ENCODE results near the gene LYAR. TPM values are rescaled to one million over a fixed set of nuclear protein-coding genes. Genes with fewer than 3 reads are reported as not detected.

LYAR gene
- total and polyA plus RNA-seq, 2 of the 4 experiments (the other 2 are of a cell fraction) = 5.4 to 8.2 TPM

DNA sequence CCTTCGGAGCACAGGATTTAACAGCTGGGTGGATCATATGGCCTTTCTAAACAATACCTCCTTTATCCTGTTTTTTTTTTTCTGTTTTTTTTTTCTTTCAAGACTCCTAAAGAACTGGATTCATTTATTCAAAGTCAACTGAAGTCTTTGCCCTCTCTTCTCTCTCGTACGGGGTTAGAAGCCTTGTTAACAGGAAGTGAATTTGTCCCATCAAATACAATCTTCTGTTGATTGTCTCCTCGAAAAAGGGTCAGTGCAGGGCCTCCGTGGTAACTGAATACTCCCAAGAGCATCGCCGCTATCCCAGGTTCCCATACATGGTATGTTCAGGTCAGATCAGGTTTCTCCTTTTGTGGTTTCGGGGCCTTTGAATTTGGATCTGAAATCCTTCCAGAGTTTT, 40.1 kb downstream of the LYAR start:
- Histone ChIP-seq H3K27ac (ENCODE audit: insufficient read depth, low read length) (no peak overlapping the region), H3K18ac (ENCODE audit: low read depth, low read length) (no peak overlapping the region), H2BK20ac (ENCODE audit: low read depth, low read length) (no peak overlapping the region), H3K9me1 (ENCODE audit: insufficient read depth, low read length) (peaks cover 4% of the 10 kb centered on the region), H4K8ac (ENCODE audit: low read depth in 2 of 2, low read length in 2 of 2) (no peak overlapping the region), H3K4me1 (ENCODE audit: control insufficient read depth, insufficient read depth, low read length) (peaks cover 2% of the 10 kb centered on the region; the same call in 1 of the 2 replicates), H3K23ac (ENCODE audit: low read depth, low read length) (no peak overlapping the region), H2BK120ac (ENCODE audit: low read depth, low read length) (no peak overlapping the region), H4K5ac (ENCODE audit: low read depth, low read length) (no peak overlapping the region), H3K9ac (ENCODE audit: low read depth, low read length) (no peak overlapping the region), H3K27me3 (ENCODE audit: control insufficient read depth, insufficient read depth, low read length) (peaks cover 6% of the 10 kb centered on the region; the same call in 1 of the 2 replicates), H3K79me1 (ENCODE audit: low read depth in 1 of 2, low read length in 2 of 2) (peaks cover 17 to 18% of the 10 kb centered on the region in 2 experiments), H4K91ac (ENCODE audit: insufficient read depth, low read depth, low read length) (no peak overlapping the region), H2AK5ac (ENCODE audit: low read depth, low read length) (no peak overlapping the region), H2BK5ac (ENCODE audit: low read depth, low read length, poor library complexity, severe bottlenecking) (no peak overlapping the region), H3K4me3 (ENCODE audit: insufficient read depth, low read depth, low read length) (no peak overlapping the region), H2AFZ (replicated peaks; ENCODE audit: low read length, poor library complexity) (no peak overlapping the region), H3K56ac (ENCODE audit: extremely low read depth, insufficient read depth, low read length) (no peak overlapping the region), H3K4me2 (ENCODE audit: low read depth, low read length) (no peak overlapping the region), H2BK15ac (ENCODE audit: low read depth, low read length) (no peak overlapping the region), H4K20me1 (ENCODE audit: insufficient read depth, low read length) (no peaks in the 10 kb centered on the region), H3K4ac (ENCODE audit: low read depth, low read length) (no peak overlapping the region), H3K14ac (replicated peaks; ENCODE audit: low read depth, low read length) (no peak overlapping the region), H3K36me3 (ENCODE audit: control insufficient read depth, insufficient read depth, low read length) (peaks cover 5% of the 10 kb centered on the region), H2AK9ac (replicated peaks; ENCODE audit: low read depth, low read length, poor library complexity) (no peak overlapping the region), H3K9me3 (ENCODE audit: control insufficient read depth, insufficient read depth, low read length) (no peaks in the 10 kb centered on the region)
- dilution Hi-C loops (cut with HindIII; ENCODE audit: low sequenced_read_pairs, unreplicated experiment) (no loop called here), in situ Hi-C loops (cut with MboI; ENCODE audit: low sequenced_read_pairs) (loop anchor here (5.0 kb wide), 1 partner anchor 92 kb away; no protein-coding TSS in a partner anchor), intact Hi-C loops (cut with micrococcal nuclease) (no loop called here)
- ChIA-PET CTCF (interaction anchor here (2.1 kb wide), 1 partner anchor 10 kb away, joined by 8 read pairs; no protein-coding TSS in a partner anchor), POLR2A (ENCODE audit: unreplicated experiment) (interaction anchor here (0.6 kb wide), 1 partner anchor 264 kb away, joined by 9 read pairs; no protein-coding TSS in a partner anchor)
- TF ChIP-seq CEBPB (IDR thresholded peaks at IDR 0.05; ENCODE audit: low read depth, low read length) (no peak), RCOR1 (IDR thresholded peaks at IDR 0.05; ENCODE audit: insufficient replicate concordance, low read length) (no peak), USF2 (IDR thresholded peaks at IDR 0.05; ENCODE audit: low read depth, low read length) (no peak), BHLHE40 (IDR thresholded peaks at IDR 0.05; ENCODE audit: low read depth, low read length) (no peak), FOS (IDR thresholded peaks at IDR 0.05; ENCODE audit: low read depth, low read length) (no peak), CTCF (conservative IDR thresholded peaks at IDR 0.05; ENCODE audit: low read depth, low read length) (no peak), MXI1 (IDR thresholded peaks at IDR 0.05; ENCODE audit: borderline replicate concordance, low read depth, low read length) (no peak), SMC3 (IDR thresholded peaks at IDR 0.05; ENCODE audit: low read depth, low read length) (no peak), NFE2L2 (IDR thresholded peaks at IDR 0.05; ENCODE audit: low read depth, low read length) (no peak), MAFK (IDR thresholded peaks at IDR 0.05; ENCODE audit: low read depth, low read length) (no peak), MAZ (IDR thresholded peaks at IDR 0.05; ENCODE audit: borderline replicate concordance, low read depth, low read length) (no peak)
- TF ChIP-seq, protein P1, sequence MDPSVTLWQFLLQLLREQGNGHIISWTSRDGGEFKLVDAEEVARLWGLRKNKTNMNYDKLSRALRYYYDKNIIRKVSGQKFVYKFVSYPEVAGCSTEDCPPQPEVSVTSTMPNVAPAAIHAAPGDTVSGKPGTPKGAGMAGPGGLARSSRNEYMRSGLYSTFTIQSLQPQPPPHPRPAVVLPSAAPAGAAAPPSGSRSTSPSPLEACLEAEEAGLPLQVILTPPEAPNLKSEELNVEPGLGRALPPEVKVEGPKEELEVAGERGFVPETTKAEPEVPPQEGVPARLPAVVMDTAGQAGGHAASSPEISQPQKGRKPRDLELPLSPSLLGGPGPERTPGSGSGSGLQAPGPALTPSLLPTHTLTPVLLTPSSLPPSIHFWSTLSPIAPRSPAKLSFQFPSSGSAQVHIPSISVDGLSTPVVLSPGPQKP (IDR thresholded peaks at IDR 0.05; ENCODE audit: borderline replicate concordance, low read depth, low read length) = no peak
- BruUV-seq (replicated peaks) = no TSS peak
- ATAC-seq (ENCODE audit: low read depth) = no peak
- no CpG with 5 or more reads among the region's 8 CpGs for WGBS, 2 experiments (ENCODE audit: extremely low coverage in 2 of 2, insufficient read length in 1 of 2)
- no peak for DNase-seq
